Stimulated activated CD4-positive, alpha-beta T cell treated with anti-CD3 and anti-CD28 coated beads, Interleukin-2, amount 100 ng/mL, for 24 hours (primary cell): ENCODE measurements around the gene EMC8.

Source experiments
- DNase-seq, 2 donors: peaks; one replicate each; pipeline ENCODE4 v3.0.0-alpha.2; 2020

EMC8 gene

DNA sequence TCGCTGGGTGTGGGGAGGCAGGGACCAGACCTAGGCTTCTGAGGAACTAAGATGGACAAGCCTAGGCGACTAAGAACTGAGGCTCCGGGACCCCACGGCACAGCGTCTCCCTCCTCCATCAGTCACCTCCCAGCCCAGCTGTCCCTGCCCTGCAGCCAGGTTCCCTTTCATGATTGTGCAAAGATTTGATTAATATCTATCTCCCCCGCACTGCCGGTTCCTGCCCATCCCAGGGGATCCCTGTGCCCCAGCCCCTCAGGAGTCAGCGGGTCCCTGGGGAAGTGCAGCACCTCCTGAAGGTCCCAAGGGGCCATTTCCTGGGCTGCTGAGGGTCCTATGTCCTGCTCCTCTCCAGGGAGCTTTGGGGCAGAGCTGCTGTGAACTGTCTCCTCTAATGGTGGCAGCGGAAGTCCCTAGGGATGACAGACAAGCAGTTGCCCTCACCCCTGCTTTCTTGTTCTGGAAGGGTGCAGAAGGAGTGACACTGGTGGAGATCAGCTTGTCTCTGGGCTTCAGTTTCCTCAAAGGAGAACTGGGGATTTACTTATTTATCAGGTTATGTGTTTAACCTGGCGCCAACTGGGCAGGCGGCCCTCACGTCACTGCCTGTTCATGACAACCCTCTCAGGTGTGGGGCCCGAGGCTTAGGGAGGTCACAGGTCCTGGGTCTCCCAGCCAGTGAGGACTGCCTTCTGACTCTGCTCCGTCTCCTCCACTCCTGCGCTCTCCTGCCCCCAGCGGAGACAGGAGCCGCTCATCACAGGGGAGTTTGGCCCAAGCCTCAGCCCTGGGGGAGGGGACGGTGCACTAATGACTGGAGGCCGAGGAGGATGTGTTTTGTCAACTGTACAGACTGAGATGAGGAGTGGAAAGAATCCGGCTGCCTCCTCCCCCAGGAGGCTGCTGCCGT, 46.6 kb downstream of the EMC8 start:
- no peak for DNase-seq

DNA sequence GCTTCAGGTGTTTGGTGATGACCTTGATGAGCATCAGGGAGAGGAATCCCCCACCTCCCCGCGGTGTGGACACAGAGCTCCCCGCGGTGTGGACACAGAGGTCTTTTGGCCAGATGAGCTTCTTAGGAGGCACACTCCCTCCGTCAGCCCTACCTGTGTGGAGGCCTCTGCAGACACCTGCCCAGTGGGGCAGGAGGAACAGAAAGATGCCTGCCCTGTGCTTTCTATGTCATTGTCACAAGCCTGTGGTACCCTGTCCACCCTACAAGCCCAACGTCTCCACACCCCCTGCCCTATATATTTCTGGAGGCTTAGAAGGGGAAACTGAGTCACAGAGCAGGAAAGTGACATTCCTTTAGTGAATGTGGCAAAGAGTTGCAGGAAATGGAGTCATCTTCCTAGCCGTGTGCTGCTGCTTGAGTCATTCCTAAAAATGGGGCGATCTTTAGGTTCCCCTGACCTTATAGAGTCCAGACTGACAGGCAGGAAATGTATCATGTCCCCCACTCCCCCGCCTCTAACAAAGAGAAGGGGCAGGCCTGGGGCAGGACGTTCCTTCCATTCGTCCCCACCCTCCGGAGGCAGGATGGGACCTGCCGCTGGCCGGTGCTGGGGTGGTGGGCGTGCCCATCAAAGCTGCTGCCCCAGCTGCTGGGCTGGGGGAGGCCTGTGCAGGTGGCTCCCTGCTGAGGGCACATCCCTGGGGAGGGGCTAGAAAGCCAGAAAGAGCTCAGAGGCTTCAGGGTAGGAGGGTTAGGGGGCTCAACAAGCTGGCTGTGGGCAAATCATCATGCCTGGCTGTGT, 47.4 kb downstream of the EMC8 start:
- DNase-seq, result no peak

DNA sequence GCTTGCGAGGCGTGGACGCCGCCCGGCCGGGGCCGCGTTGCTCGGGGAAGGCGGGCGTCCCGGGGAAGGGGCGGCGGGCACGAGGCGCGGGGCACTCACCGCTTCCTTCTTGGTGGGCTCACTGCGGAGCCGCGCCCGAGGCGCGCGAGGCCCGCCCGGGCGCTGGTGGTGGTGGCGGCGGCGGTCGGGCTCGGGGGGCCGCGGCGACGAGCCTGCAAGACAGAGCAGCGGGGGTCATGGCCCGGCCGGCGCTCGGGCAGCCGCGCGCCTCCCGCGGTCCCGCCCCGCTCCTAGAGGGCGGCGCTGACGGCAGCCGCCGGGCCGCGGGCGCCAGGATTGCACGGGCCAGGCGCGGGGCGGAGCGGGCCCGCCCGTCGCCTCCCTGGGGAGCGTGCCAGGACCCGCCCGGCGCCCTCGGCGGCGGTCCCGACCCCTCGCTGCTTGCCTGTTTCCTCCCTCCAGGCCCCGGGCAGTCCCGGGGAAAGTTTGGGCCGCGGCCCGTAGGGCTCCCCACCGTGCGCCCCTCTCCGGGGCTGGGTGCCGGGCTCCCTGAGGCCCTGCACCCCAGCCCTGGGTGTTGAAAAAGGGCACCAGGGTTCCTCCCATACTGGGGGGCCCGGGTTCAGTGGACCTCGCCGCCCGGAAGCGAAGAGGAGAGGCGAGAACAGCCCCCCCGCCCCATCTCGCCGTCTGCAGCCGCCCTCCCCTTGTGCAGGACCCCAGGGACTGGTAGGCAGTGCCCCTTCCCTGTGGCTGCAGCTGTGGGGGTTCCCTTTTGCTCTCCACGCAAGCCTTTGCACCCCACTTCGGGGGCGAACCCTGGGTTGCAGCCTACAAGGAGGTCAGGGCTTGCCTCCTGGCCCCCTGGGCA, 48.3 kb downstream of the EMC8 start, which contains the start of gene C16orf74:
C16orf74 (minus strand) TSS at position 270 of the 871 bp plus-strand sequence. CDS start 15,879 bp downstream, outside the sequence.
- peak in 1 of 2 donors; percentile 39 for DNase-seq

DNA sequence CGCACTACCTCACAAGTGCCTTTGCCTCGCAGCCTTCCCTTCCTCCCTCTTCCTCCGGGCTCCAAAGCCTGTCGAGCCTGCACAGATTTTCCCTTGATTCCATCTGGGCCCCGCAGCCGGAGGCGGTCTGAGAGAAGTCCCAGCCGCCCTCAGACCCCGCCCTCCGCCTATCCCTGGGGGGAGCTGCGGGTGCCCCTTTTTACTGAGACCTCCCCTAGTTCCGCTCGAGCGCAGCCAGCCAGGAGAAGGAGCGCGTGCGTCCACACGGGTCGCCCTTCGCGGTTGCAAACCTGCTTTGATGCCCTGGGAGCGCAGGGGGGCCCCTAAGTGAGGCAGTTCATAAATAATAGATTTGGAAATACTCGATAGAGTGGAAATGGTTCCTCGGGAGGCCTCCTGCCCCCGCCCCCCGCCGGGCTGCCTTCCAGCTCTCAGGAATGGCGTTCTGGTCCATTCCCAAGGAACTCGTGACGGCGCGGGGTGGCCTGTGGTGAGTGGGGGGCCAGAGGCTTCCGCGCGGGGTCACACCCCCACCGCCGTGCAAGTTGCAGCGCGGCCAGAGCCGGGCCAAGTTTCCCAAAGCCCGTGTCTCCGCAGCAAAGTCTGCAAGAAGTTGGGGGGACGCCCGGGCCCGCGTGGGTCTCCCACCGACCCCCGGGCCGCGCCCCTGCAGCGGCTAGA, 49.1 kb downstream of the EMC8 start:
- peak in 1 of 2 donors; percentile 24 for DNase-seq

DNA sequence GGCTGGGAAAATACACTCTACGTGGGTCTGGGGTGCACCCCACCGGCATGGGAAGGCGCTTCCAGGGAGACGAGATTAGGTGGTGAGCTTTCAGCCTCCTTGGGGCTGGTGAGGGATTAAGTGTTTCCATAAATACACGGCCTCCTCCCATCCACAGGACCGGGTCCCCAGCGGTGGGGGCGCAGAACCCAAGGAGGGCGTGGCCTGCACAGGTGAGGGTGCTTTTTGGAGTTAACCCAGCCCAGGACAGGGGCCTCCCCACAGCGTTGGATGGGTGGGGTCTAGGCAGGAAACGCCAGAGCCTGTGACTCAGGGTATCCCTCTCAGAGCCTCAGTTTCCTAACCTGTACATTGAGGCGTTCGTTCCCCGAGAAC, 49.6 kb downstream of the EMC8 start:
- no peak for DNase-seq

DNA sequence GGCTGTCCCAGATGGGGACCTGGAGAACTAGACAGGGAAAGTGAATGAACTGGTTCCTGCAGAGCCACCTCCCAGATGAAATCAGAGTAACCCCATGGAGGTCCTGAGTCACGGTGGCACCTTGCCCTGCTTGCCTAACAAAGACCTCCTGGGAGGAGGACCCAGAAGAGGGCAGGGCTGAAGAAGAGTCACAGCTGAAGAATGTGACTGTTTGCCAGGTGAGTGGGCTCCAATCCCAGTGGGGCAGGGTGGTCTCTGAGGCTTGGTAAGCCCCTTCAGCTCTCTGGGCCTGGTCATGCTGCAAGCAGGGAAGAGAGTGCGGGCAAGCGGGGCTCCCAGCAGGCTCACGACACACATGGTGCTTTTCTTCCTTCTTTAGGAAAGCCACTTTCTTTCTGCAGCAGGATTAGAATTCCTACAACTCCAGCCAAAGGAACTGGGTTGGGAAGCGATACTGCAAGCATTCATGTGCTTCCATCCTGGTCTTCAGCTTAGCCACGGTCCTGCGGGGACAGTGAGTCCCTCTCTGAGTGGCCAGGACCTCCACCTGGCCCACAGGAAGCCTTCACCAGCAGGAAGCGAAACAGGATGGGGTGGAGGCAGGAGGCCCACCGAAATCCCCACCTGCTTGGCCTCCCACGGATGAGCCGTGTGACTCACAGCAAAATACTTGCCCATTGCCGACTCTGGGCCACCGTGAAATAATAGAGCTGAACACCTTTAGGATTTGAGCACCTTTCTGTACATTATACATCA, 52.7 kb downstream of the EMC8 start:
- no peak for DNase-seq

DNA sequence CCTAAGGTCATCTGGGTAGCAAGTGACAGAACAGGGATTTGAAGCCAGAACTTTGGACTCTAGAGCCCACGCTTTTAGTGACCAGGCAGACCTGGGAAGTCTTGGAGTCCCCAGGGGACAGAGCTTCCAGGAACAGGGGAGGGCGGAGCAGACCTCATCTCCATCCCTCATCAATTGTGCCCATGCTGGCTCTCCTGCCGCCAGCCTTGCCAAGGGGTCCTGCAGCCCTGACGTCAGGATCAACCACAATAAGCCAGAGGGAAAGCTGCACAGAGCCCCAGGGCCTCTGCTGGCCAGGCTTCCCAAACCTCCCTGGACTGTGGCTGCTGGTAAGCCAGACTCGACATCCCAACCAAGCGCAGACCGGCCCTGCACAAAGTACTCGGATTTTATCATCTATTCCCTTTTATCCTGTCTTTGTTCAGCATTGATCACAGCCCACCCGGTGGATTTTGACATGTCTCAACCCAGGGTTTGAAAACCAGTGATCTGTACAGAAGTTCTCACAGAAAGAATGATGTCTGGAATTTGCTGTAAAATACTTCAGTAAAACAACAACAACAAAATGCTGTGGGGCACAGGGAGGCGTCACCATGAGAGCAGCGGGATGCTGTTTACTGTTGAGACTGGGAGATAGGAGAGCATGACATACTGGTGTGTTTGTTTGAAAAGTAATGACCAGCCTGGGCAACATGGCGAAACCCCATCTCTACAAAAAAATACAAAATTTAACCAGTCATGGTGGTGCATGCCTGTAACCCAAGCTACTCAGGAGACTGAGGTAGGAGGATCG, 60.2 kb downstream of the EMC8 start:
- no peak for DNase-seq

DNA sequence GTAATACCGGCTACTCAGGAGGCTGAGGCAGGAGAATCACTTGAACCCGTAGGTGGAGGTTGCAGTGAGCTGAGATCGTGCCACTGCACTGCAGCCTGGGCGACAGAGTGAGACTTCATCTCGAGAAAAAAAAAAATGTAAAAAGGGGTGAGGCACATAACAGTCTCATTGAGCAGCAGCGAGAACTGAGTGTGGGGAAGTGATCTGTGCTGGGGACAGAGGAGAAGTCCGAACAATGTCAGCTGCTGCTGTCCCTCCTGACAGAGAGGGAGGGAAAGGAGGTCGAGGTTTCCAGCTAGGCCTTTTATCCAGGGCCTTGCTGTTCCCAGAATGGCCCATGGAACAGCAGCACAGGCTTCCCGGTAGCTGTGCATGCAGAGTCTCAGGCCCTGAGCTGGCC, 62.4 kb downstream of the EMC8 start:
- no peak for DNase-seq

DNA sequence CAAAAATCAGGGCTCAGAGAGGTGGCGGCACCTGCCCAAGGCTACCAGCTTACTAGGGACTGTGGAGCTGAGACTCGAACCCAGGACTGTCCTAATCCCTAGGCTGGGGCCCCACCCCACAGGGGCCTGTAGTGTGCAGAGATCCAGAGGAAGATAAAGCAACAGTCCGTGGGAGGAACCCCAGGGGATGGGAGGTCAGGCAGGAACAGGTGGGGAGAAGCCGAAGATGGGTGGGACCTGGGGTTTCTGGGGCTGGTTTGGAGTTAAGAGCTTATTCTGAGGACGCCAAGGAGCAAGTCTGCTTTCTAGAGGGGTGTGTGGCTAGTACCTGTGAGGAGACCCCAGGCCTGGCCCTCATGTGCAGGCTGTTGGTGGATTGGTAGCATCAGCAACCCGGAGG, 63.4 kb downstream of the EMC8 start:
- DNase-seq, result no peak

DNA sequence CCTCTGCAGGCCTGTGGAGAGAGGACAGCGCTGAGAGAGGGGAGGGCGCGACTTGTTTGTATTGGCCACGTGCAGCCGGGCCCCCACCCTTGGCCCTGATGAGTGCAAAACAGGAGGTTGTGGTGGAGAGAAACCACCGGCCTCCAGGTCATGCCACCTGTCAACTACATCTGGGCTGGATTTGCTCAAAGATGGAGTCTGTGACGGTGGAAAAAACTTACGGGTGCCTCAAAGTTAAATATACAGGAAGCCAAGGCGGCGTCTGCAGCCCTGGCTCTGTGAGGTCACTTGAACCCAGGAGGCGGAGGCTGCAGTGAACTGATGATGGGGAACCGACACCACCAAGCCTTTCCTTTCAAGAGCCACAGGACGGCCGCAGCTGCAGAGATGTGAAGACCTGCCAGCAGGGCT, 64.1 kb downstream of the EMC8 start:
- DNase-seq, result peak in 1 of 2 donors; percentile 28

DNA sequence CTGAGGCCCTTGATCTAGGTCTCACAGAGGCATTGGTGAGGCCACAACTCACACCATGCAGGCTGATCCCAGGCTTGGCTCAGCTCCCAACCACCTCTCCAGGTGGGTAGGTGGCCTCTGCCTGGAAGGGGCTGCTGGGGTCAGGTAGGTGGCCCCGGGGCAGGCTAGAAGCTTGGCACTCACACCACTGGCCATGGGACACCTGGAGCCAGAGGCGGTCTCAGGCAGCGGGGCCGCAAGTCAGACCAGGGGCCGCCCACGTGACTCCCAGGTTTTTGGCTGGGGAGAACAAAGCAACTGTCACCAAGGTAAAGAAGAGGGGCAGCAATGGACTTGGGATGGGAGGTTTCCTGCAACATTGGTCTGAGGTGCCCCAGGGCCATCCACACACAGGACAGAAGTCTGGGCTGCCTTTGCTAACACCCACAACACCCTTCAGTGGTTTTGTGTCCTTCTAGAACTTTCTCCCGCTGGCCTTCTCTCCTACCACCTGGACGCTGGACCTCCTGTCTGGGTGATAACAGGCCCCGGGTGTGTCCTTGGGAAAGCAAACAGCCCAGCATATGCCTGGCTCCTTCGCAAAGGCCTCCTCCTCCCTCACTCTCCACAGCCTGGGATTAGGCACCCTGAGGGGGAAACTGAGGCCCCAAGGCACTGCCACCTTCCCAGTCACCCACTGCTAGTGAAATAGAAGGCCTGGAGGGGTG, 64.9 kb downstream of the EMC8 start:
- DNase-seq, result no peak

DNA sequence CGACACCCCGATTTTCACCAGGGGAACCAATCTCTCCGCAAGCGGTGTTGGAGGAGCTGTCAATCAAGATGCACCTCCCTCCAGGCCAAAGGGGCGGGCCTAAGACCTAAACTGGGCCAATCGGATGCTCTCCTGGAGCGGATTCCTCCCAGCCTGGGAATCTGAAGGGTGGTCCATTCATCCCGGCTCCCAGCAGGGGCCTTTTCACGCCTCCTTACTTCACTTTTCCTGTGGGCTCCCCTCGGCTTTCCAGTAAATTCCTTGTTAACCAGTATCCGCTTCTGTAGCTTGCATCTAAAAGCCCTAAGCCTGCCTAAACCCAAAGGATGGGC, 65.5 kb downstream of the EMC8 start:
- no peak for DNase-seq

DNA sequence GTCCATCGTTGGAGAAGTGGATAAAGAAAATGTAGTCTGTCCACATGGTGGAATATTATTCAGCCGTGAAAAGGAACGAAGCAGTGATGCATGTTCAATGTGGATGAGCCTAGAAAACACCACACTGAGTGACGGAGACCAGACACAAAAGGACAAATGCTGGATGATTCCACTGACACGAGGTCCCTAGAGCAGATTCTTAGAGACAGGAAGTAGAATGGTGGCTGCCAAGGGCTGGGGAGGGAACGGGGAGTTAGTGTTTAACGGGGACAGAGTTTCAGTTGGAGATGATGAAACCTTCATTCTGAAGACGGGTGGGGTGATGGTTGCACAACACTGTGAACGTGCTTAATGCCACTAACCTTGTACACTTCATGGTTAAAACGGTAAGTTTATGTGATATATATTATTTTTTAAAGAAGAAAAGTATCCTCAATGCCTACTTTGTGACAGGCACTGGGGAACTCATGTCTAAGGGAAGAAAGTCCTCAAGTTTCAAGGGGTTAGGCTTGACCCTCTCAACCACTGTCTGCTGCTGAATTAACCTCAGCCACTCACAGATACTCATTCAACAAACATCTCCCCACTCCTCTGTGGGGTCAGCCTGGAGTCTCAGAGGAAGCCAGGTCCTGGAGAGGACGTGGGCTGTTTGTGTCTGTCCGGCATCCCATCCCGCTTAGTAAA, 66.0 kb downstream of the EMC8 start:
- no peak for DNase-seq

DNA sequence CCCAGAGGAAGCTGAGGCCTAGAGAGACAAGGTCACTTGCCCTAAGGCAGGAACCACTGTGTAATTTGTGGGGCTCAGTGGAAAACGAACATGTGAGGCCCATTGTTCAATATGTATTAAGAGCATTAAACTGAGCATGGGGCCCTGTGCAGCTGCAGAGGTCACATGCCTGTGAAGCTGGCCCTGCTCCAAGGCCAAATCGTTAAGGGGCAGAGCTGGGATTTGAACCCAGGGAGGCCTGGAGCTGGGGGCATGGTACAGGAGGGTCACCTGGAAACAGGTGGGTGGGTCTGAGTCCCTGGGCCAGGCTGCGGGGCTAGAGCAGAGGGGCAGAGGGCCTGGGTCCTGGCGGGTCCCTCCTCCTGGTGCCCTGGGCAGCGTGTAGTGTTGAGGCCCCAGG, 68.2 kb downstream of the EMC8 start:
- DNase-seq, result no peak

DNA sequence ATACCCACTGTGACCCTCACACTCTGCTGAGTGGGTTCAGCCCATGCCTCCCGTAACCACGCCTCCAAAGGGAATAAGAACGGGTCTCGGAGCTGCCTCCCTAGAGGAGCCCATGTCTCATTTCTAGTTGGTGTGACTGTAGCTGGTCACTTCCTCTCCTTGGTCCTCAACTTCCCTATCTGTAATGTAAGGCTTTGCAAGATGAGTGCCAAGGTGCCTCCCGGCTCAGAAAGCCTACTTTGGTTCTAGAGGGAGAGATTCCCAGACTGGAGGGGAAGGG, 69.2 kb downstream of the EMC8 start:
- no peak for DNase-seq

DNA sequence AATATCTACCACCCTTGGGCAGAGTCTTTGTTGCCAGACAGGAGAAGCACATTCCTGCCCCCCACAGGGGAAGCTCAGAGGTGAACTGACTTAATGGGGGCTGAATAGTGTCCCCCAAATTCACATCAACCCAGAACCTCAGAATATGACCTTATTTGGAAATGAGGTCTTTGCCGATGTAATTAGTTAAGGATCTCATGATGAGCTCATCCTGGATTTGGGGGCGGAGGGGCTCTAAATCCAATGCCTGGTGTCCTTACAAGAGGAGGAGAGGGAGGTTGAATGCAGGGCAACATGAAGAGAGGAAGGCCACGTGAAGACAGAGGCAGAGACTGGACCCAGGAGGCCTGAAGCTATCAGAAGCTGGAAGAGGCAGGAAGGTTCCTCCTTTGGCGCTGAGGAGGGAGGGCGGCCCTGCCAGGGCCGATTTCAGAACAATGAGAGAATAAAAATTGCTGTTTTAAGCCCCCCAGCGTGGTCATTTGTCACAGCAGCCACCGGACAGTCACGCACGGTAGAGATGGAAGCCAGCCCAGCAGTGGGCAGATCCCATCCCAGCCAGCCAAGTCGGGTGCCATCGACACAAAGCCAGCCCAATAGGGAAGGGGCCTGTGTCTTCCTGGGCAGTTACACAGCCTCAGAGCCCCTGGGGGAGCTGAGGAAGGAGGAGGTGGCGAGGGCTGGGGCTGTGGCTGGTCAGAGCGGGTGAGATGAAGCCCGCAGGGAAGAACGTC, 69.7 kb downstream of the EMC8 start:
- DNase-seq, result no peak

DNA sequence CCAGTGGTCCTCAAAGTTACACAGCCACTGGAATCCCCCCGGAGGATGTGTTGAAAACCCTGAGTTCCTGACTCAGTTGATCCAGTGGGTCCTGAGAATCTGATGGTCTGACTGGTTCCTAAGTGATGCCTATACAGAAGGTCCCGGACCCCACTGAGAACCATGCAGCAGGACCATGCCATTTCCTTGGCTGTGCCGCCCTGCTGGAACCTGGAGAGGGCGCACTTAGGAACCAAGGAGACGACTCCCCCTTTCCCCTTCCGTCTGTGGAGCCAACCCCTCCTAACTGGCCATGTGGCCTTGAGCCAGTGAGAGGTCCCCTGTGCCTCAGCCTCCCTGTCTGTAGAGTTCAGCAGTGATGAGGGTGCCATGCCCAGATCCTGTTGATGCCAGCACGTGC, 70.5 kb downstream of the EMC8 start:
- DNase-seq, result no peak
